Measurements from ENCODE around the gene MAPT.

MAPT gene

DNA sequence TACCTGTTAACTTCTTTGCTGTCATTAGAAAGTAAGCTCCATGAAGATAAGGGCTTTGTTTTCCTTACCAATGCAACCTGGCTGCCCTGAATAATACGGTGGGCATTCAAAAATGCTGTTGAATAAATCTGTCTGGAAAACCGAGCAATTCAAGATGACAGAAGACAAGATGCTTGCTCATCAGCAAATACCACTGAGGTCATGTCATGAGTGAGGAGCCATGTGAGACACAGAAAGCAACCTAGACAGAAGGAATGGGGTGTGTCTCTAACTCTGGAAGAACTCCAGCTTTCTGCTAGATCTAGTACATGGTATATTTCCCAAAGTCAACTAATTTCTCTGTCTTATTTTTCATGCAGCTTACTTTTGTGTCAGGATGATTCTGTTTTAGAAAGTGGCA, 168.9 kb downstream of the MAPT start:
- H3K4me3 ChIP-seq (ENCODE audit: low read length): no peak overlapping the region
- H3K36me3 ChIP-seq (ENCODE audit: insufficient read depth, low read depth, low read length): peaks cover 74% of the 10 kb centered on the region
- peaks cover 1% of the 10 kb centered on the region; the same call in 1 of the 2 replicates for H3K4me1 ChIP-seq (ENCODE audit: insufficient read depth, low read length)
- H3K9ac ChIP-seq (ENCODE audit: low read depth, low read length): no peak overlapping the region
- no peak overlapping the region for H3K27ac ChIP-seq (ENCODE audit: low read length)
- H3K9me3 ChIP-seq (ENCODE audit: insufficient read depth, low read depth, low read length): no peaks in the 10 kb centered on the region
- no peaks in the 10 kb centered on the region for H3K27me3 ChIP-seq (ENCODE audit: insufficient read depth, low read length)

DNA sequence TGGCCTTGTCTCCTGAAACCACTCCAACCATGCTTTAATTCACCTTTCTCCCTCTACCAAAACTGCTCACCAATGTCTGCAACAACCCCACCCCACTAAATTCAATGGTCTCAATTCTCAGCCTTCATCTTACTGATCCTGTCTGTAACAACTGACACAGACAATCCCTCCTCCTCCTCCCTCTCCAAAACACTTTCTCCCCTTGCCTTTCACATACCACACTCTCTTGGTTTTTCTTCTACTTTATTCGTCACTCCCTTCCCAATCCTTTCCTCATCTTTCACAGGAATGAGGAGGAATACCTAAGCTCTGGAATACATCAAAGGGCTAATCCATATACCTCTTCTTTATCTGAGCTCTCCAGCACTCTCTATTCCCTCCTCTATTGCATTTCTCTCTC, 170.1 kb downstream of the MAPT start:
- Histone ChIP-seq H3K4me1 (ENCODE audit: insufficient read depth, low read length) (no peaks in the 10 kb centered on the region; the same call in 1 of the 2 replicates), H3K9ac (ENCODE audit: low read depth, low read length) (no peak overlapping the region), H3K9me3 (ENCODE audit: insufficient read depth, low read depth, low read length) (no peaks in the 10 kb centered on the region), H3K27me3 (ENCODE audit: insufficient read depth, low read length) (no peaks in the 10 kb centered on the region), H3K36me3 (ENCODE audit: insufficient read depth, low read depth, low read length) (peaks cover 71% of the 10 kb centered on the region), H3K4me3 (ENCODE audit: low read length) (no peak overlapping the region), H3K27ac (ENCODE audit: low read length) (no peak overlapping the region)

DNA sequence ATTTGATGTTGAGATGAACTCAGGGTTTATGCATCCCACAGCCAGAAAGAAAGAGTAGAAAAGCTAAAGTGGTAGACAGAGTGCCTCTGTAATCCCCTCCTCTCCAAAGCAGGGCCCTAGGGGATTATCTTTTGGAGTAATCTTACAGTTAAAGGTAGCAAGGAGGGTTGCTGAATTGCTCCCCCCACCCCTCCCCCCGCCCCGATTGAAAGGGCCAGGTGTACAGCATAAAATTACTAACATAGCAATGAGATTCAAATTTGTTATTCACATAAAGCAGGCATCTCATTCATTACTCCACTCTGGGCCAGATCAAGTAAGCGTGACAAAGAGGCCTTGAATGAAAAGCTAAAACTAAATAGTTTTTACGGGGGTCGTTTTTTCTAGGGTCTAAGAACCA, 177.4 kb downstream of the MAPT start:
- Histone ChIP-seq H3K27ac (ENCODE audit: low read length) (no peak overlapping the region), H3K4me3 (ENCODE audit: low read length) (no peak overlapping the region), H3K4me1 (ENCODE audit: insufficient read depth, low read length) (peaks cover 30% of the 10 kb centered on the region), H3K9me3 (ENCODE audit: insufficient read depth, low read depth, low read length) (no peaks in the 10 kb centered on the region), H3K36me3 (ENCODE audit: insufficient read depth, low read depth, low read length) (peaks cover 29% of the 10 kb centered on the region), H3K27me3 (ENCODE audit: insufficient read depth, low read length) (no peaks in the 10 kb centered on the region), H3K9ac (ENCODE audit: low read depth, low read length) (no peak overlapping the region)

DNA sequence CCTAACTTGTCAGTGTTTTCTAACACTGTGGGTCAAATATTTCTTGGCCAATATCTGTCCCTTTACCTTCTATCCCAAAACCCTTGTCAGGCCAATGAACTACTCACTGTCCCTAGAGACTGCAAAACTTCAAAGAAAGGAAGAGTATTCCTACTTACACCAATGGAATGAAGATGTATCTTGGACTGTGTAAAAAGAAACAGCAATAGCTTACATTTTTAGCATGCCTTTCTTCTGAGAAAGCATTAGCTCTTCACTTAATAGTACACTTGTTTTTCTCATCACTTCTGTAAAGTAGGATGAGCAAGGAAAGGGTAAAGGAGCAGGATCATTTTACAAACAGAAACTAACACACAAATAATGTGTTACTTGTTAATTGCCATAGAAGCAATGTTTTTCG, 178.6 kb downstream of the MAPT start:
- H3K36me3 ChIP-seq (ENCODE audit: insufficient read depth, low read depth, low read length): peaks cover 22% of the 10 kb centered on the region
- no peaks in the 10 kb centered on the region for H3K27me3 ChIP-seq (ENCODE audit: insufficient read depth, low read length)
- no peaks in the 10 kb centered on the region for H3K9me3 ChIP-seq (ENCODE audit: insufficient read depth, low read depth, low read length)
- H3K4me1 ChIP-seq (ENCODE audit: insufficient read depth, low read length): peaks cover 30% of the 10 kb centered on the region
- H3K9ac ChIP-seq (ENCODE audit: low read depth, low read length): no peak overlapping the region
- H3K27ac ChIP-seq (ENCODE audit: low read length): no peak overlapping the region
- H3K4me3 ChIP-seq (ENCODE audit: low read length): no peak overlapping the region

DNA sequence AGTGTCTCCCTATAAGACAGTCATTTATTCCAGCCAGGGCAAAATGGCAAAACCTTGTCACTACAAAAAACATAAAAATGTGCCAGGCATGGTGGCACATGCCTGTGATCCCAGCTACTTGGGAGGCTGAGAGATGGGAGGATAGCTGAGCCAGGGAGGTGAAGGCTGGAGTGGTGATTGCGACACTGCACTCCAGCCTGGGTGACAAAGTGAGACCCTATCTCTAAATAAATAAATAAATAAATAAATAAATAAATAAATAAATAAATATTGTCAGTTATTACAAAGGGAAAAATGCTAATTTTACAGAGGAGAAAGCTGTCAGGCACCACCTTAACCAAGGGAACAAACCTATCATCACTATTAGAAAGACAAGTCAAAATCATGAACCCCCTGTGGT, 180.2 kb downstream of the MAPT start:
- H3K4me1 ChIP-seq (ENCODE audit: insufficient read depth, low read length): peaks cover 30% of the 10 kb centered on the region
- no peak overlapping the region for H3K4me3 ChIP-seq (ENCODE audit: low read length)
- peaks cover 30% of the 10 kb centered on the region for H3K36me3 ChIP-seq (ENCODE audit: insufficient read depth, low read depth, low read length)
- H3K9ac ChIP-seq (ENCODE audit: low read depth, low read length): no peak overlapping the region
- H3K9me3 ChIP-seq (ENCODE audit: insufficient read depth, low read depth, low read length): no peaks in the 10 kb centered on the region
- no peak overlapping the region for H3K27ac ChIP-seq (ENCODE audit: low read length)
- no peaks in the 10 kb centered on the region for H3K27me3 ChIP-seq (ENCODE audit: insufficient read depth, low read length)

All from iPS-20b (cell line).